ENCODE data around the gene LIPC. TPM values are rescaled to one million over a fixed set of nuclear protein-coding genes. Genes with fewer than 3 reads are reported as not detected.
A peak's percentile ranks its signal among the peaks of the same experiment; 100 is the strongest.

The LIPC gene
- total RNA-seq, 3 donors from 2014 or later (not counting 1 experiment from before 2014, with no cell fraction given), result 5.3 to 7.1 (median 5.3) TPM

DNA sequence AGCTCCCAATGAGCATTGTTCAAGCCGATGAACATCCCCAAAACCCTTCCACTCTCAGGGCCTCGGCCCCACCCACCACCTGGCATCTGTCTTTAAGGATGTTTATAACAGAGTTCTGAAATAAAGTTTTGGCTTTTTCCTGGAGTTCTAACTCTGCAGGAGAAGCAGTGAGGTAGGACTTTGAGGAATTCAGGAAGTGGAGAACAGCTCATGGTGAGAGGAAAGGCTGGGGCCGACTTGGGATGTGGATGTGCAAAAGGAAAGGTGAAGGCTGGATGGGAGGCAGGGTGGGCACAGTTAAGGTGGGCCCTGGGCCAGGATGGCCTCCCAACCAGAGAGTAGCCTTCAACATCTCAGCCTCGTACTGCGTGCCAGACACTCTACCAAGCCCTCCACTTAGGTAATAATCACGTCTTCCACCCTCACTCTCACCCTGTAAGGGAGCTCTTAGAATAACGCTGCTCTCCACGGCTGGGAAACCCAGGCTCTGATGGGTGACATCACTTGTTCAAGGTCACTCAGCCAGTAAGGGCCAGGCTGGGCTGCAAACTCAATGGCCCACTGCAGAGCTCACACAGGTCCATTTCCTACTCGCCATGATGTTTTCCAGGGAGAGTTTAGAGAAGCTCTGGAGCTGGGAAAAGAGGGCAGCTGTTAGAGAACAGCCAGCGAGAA, 28.5 kb downstream of the LIPC start:
- H3K4me3 ChIP-seq (ENCODE audit: low read length), result no peak overlapping the region
- ATAC-seq, result no peak
- H3K4me3 Mint-ChIP-seq, result peak overlapping the region; percentile 39
- H3K27me3 ChIP-seq (ENCODE audit: control insufficient read depth, insufficient read depth, low read length), result no peaks in the 10 kb centered on the region
- no peaks in the 10 kb centered on the region for H3K27me3 Mint-ChIP-seq (ENCODE audit: low read depth in 2 of 2)
- WGBS (ENCODE audit: insufficient coverage), result 97% methylated on average over 9 of the region's 10 CpGs
- H3K9me3 Mint-ChIP-seq, result peaks cover 0 to 2% of the 10 kb centered on the region in 2 donors
- H3K27ac Mint-ChIP-seq, result peak overlapping the region; percentile 35 to 79
- no peaks in the 10 kb centered on the region for H3K36me3 Mint-ChIP-seq
- peaks cover 39% of the 10 kb centered on the region for H3K4me1 ChIP-seq (ENCODE audit: control insufficient read depth, insufficient read depth, low read length)
- no peak for DNase-seq
- H3K9me3 ChIP-seq (ENCODE audit: control insufficient read depth, insufficient read depth, low read length), result peaks cover 3% of the 10 kb centered on the region
- intact Hi-C loops (cut with micrococcal nuclease), result no loop called here
- TF ChIP-seq, protein P1, sequence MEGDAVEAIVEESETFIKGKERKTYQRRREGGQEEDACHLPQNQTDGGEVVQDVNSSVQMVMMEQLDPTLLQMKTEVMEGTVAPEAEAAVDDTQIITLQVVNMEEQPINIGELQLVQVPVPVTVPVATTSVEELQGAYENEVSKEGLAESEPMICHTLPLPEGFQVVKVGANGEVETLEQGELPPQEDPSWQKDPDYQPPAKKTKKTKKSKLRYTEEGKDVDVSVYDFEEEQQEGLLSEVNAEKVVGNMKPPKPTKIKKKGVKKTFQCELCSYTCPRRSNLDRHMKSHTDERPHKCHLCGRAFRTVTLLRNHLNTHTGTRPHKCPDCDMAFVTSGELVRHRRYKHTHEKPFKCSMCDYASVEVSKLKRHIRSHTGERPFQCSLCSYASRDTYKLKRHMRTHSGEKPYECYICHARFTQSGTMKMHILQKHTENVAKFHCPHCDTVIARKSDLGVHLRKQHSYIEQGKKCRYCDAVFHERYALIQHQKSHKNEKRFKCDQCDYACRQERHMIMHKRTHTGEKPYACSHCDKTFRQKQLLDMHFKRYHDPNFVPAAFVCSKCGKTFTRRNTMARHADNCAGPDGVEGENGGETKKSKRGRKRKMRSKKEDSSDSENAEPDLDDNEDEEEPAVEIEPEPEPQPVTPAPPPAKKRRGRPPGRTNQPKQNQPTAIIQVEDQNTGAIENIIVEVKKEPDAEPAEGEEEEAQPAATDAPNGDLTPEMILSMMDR (IDR thresholded peaks at IDR 0.05), result no peak
- peak overlapping the region; percentile 15 for H3K27ac ChIP-seq (ENCODE audit: low read length)
- no peaks in the 10 kb centered on the region for H3K36me3 ChIP-seq (ENCODE audit: control insufficient read depth, insufficient read depth, low read length)
- H3K4me1 Mint-ChIP-seq, result peaks cover 64 to 70% of the 10 kb centered on the region in 2 donors

DNA sequence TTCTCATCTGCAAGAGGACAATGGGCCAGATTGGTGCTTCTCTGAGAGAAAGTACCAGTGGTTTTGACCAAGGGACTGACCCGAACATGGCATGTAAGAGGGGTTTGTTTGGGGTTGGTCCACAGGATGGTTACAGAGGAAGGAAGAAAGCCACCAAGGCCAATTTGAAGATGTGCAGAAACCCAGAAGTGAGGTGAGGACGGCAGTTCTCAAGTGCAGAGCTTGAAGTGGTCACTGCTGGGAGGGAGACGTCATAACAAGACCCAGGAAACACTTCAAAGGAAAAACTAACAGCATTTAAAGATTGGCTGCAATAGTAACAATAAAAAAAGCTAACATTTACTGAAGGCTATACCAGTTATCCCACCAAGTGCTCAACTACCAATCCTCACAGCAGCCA, 29.1 kb downstream of the LIPC start:
- 25% methylated on average over 3 of the region's 3 CpGs for WGBS (ENCODE audit: insufficient coverage)
- H3K4me1 Mint-ChIP-seq, result peaks cover 64 to 73% of the 10 kb centered on the region in 2 donors
- Histone ChIP-seq H3K27ac (ENCODE audit: low read length) (peak overlapping the region; percentile 15), H3K9me3 (ENCODE audit: control insufficient read depth, insufficient read depth, low read length) (peaks cover 3% of the 10 kb centered on the region), H3K36me3 (ENCODE audit: control insufficient read depth, insufficient read depth, low read length) (no peaks in the 10 kb centered on the region), H3K4me1 (ENCODE audit: control insufficient read depth, insufficient read depth, low read length) (peaks cover 39% of the 10 kb centered on the region), H3K27me3 (ENCODE audit: control insufficient read depth, insufficient read depth, low read length) (no peaks in the 10 kb centered on the region), H3K4me3 (ENCODE audit: low read length) (no peak overlapping the region)
- no peaks in the 10 kb centered on the region for H3K27me3 Mint-ChIP-seq (ENCODE audit: low read depth in 2 of 2)
- H3K9me3 Mint-ChIP-seq, result peaks cover 0 to 2% of the 10 kb centered on the region in 2 donors
- no peaks in the 10 kb centered on the region for H3K36me3 Mint-ChIP-seq
- peak overlapping the region; percentile 39 for H3K4me3 Mint-ChIP-seq
- TF ChIP-seq, protein P1 (IDR thresholded peaks at IDR 0.05), result no peak
- ATAC-seq, result peak; percentile 57 to 81 (median 64)
- H3K27ac Mint-ChIP-seq, result peak overlapping the region; percentile 35 to 79
- no peak for DNase-seq
- intact Hi-C loops (cut with micrococcal nuclease), result no loop called here

DNA sequence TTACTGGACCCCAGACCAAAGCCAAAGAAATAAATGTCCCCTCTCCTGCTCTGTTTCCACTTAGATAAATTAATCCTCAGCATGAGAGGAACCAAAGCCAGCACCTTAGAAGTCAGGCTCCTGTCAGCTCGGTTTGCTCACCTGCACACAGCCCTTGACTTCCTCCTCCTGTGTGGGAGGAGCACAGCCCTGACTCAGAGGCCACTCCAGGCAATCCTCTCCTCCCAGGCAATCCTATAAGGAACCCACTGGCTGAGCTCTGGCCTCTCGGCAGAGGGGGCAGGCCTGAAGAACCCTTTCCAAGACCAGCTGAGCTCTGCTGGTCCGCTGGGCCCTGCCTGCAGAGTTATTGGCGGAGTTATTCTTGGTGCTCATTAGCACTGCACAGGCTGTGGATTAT, 30.8 kb downstream of the LIPC start:
- Mint-ChIP-seq H3K27me3 (ENCODE audit: low read depth in 2 of 2) (no peaks in the 10 kb centered on the region), H3K4me1 (peaks cover 60 to 69% of the 10 kb centered on the region in 2 donors), H3K4me3 (no peak overlapping the region), H3K36me3 (no peaks in the 10 kb centered on the region), H3K9me3 (peaks cover 0 to 2% of the 10 kb centered on the region in 2 donors), H3K27ac (no peak overlapping the region)
- Histone ChIP-seq H3K27me3 (ENCODE audit: control insufficient read depth, insufficient read depth, low read length) (no peaks in the 10 kb centered on the region), H3K9me3 (ENCODE audit: control insufficient read depth, insufficient read depth, low read length) (peaks cover 3% of the 10 kb centered on the region), H3K4me3 (ENCODE audit: low read length) (no peak overlapping the region), H3K36me3 (ENCODE audit: control insufficient read depth, insufficient read depth, low read length) (no peaks in the 10 kb centered on the region), H3K4me1 (ENCODE audit: control insufficient read depth, insufficient read depth, low read length) (peaks cover 37% of the 10 kb centered on the region), H3K27ac (ENCODE audit: low read length) (no peak overlapping the region)
- TF ChIP-seq, protein P1 (IDR thresholded peaks at IDR 0.05), result no peak
- intact Hi-C loops (cut with micrococcal nuclease), result no loop called here
- no peak for DNase-seq
- 79% methylated on average over 4 of the region's 4 CpGs for WGBS (ENCODE audit: insufficient coverage)
- no peak for ATAC-seq
